ENCODE results near the gene ELP2. TPM values are rescaled to one million over a fixed set of nuclear protein-coding genes. Genes with fewer than 3 reads are reported as not detected.

The ELP2 gene
- 33.2 to 37.1 TPM (median 35.0 TPM) in 5 replicates for total RNA-seq (2022; extraction: Qiagen RNA extraction)

GRCh38 chr18:36129300-36130038 is at the start of gene ELP2, which contains the start of gene SLC39A6:
Gene ELP2, plus strand, starts transcription at chr18:36129899. Its CDS starts 35 bp downstream, at chr18:36129934.
Gene SLC39A6, minus strand, starts transcription at chr18:36129340. Its CDS starts 2,333 bp downstream, at chr18:36127007.

DNA sequence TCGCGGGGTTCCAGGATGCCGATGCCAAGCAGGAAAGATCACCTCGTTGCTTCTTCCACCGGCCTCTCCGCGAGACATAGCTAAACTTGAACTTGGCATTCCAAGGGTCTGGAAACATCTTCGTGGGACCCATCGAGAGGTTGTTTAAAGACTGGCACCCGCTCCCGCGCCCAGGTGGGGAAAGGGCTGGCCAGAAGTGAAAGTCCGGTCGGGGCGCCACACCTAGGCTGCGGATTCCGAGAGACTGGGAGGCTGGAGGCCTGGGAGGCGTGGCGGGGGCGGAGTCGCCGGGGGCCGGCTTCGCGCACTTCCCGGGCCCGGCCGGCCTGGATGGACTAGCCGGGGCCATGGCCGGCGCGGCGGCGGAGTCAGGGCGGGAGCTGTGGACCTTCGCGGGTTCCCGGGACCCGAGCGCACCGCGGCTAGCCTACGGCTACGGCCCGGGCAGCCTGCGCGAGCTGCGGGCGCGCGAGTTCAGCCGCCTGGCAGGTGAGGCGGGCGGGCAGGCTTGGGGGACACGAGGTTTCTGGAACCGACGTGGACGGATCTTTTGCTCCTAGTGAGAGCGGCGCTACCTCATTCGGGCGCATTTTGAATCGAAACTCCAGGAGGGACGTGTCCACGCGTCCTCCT is 57.6 kb downstream of the ELP2 start, which contains the start of gene MOCOS:
Gene MOCOS, plus strand, starts transcription at position 305 of the 633 bp plus-strand sequence. Its CDS starts 43 bp downstream, at position 348.

Other genes starting within 250 kb of the ELP2 start
- 16.2 to 22.2 TPM (median 20.9 TPM) in 5 replicates for gene RPRD1A, start 62.3 kb upstream of the ELP2 start, total RNA-seq (2022; extraction: Qiagen RNA extraction)
- 41.1 to 53.5 TPM (median 50.8 TPM) in 5 replicates for gene SLC39A6, start 559 bp upstream of the ELP2 start, total RNA-seq (2022; extraction: Qiagen RNA extraction)
- 2.6 to 3.0 TPM (median 2.7 TPM) in 5 replicates for gene MOCOS, start 57.6 kb downstream of the ELP2 start, total RNA-seq (2022; extraction: Qiagen RNA extraction)
- gene FHOD3, start 167.8 kb downstream of the ELP2 start, total RNA-seq (2022; extraction: Qiagen RNA extraction), result 2.2 to 2.8 TPM (median 2.4 TPM) in 5 replicates